Activated T-cell treated with anti-CD3 and anti-CD28 coated beads for 1 hour (primary cell): ENCODE results near the gene HIPK2.

Source experiments
- DNase-seq: peaks from one replicate; pipeline ENCODE4 v3.0.0-alpha.2; 2020; ENCODE audit warnings: low read depth

HIPK2 gene

DNA sequence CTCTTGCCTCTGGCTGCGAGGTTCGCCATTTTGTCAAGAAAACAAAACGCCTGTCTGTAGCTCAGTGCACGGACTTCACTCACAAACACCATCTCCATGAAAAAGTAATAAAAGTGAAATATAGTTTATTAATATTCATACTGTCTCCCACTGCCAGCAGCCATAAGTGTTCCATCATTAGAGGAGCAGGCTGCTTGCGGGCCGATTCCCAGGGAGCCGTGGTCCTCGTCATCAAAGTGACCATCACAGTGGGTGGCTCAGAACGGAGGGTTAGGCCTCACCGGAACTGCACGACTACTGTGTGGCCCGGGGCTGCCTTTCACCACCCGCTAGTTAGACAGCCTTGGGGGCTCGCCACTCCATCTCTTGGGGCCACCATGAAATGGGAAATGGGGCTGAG lies 82.7 kb downstream of the HIPK2 start:
- DNase-seq = no peak

DNA sequence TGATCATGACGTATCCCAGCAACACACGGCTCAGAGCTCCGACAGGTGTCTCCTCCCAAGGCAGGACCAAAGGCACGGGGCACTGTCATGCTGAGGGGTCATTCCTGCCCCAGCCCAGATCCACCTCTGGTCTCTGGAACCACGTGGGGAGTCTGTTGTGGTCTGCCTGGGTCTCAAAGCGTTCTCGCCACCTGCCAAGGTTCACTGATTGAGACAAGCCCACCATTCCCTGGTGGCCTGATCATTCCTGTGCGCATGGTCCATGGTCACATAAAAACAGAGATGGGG lies 83.5 kb downstream of the HIPK2 start:
- DNase-seq = no peak

DNA sequence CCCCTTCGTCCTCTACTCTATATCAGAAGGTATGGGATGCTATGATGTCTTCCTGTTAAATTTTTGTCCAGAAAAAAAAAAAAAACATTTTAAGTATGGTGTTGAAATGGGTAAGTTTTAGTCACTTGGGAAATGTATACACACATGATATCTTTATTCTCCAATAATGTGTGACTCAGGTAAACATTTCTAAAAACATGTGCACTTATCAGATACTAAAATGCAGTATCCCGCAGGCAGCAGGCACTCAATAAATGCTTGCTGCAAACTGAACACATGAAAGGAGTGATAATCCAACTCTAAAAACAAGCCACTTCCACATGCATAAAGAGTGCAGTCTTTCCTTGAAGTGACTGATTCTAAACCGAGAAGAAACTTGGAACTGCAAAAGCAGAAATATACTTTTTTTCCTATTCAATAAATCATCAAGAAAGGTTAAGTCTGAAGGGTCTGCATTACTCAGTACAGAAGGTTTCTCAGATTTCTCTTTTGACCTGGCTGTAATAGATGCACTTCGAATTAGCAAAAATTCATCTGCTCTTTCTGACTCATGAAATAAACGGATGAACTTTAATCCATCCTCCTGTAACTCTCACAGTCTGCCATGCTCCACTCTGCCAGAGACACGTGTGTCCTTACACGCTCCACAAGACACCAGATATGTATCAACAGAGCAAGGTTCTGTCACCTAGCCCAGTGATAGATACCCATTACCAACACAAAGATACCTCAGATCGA lies 84.0 kb downstream of the HIPK2 start:
- DNase-seq = no peak

DNA sequence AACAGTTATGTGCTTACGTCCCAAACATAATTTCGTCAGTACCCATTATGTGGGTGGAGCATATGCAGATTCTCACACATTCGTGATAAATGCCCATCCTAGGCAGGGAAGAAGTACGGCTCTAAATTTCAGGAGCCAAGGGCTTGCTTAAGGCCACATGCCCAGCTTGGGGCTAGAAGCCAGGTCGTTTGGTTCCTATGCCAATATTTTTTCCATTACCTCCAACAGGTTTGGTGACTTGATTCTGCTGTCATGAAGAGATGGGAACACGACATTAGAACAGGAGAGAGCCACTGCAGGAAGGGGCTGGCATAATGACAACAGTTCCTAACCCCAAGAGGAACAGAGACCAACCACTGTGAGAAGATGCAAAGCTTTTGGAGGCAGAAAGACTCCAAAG lies 85.1 kb downstream of the HIPK2 start:
- no peak for DNase-seq

DNA sequence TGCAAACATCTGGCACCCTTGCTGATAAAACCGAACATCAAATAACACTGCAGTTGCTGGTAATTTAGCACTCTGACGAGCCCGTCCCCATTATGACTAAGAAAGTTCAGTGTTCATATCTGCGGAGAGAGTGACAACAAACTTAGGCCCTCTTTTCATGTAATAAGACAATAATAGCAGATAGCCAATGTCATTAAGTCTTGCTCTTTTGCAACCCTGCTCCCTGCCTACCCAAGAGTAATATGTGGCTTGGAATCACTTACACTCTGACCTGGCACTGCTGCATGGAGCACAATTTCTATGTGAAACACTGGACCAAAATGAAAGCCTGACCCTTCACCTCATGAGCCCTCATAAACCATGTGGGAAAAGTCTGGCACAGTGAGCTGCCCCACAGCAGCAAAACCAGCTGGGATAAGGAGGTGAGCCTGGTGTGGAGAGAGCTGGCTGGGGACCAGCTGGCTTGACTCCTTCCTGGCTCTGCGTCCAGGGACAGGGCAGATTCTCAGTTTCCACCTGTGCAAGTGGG lies 86.5 kb downstream of the HIPK2 start:
- DNase-seq = no peak

DNA sequence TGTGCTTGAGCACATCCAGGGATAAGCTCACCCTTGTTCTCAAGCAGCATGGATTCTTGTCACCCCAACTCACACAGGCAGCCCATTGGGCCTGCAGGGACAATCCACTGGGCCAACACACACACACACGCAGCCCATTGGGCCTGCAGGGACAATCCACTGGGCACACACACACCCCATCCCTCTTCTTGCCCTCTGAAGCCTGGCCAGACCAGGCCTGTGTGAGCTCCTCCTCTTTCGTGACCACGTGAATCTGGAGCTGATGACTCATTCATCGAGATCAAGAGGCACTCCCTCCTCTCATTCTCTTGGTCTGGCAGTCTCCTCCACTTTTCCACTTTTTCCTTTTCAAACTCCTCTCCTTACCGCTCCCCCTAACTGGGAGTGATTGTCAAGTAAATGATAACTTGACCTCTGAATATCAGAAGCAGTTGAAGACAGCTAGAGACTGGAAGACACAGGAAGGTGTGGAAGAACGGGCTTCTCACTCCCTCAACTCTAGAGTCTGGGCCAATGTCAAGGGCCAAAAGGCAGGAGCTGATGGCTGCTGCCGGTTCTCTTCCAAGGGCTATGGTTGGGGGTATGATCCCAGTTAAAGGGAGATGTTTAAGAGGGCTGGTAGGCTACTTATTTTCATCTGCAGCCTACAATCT lies 89.7 kb downstream of the HIPK2 start:
- DNase-seq = no peak

DNA sequence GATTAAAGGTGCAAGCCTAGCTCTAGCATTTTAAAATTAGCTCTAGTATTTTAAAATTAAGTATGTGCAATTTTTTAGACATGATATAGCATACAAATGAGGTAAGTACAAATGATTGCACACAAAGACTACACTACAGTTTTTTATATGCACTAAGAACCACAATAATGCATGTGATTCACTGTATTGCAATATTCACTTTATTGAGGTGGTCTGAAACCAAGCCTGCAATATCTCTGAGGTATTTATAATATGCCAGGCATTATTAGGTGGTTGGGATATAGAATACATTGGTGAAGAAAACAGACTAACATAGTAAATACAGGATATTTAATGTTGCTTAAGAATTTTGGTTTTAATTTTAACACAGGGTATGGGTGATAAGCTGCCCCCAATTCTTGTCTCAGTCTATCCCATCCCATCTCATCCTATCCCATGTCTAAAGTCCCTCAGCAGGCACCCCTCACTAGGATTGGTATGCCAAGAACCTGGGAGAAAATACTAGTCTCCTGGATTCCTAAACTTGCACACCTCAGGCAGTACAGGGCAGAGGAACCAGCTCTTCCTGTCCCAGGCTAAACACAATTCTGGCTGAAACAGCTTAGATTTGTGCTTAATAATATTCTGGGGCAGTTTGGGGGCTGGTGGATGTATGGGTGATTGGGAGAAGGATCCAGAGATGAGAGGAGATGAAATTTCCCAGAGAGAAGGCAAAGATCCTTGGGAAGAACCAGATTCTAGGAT lies 90.4 kb downstream of the HIPK2 start:
- DNase-seq = no peak

DNA sequence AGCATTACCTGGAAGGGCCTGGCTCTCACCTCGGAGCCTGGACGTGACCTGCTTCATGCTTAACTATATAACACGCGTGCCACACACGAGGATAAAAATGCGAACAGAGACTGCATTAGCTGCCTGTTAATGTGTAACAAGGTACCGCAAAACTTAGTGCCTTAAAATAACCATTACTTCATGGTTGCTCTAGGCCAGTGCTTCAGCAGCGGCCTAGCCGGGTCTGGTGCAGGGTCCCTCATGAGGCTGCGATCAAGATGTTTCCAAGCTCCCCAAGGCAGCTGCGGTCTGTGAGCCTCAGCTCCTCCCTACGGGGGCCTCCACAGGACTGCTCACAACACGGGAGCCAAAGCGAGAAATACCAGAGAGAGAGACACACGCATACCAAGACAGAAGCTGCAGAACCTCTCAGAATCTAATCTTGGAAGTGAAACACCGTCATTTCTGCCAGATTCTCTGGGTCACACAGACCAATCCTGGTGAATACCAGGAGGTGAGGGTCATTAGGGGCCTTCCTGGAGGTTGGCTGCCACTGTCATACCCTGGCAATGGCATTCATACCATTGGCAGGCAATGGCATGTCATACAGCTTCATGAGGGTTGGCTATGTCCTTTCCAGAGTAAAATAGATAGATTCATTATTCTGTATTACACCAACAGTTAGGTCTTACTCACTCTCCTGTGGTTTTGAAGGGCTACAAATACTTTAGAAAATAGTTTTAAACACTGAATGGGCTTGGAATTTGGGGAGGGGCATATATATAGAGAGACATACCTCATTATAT lies 94.5 kb downstream of the HIPK2 start:
- DNase-seq = no peak

DNA sequence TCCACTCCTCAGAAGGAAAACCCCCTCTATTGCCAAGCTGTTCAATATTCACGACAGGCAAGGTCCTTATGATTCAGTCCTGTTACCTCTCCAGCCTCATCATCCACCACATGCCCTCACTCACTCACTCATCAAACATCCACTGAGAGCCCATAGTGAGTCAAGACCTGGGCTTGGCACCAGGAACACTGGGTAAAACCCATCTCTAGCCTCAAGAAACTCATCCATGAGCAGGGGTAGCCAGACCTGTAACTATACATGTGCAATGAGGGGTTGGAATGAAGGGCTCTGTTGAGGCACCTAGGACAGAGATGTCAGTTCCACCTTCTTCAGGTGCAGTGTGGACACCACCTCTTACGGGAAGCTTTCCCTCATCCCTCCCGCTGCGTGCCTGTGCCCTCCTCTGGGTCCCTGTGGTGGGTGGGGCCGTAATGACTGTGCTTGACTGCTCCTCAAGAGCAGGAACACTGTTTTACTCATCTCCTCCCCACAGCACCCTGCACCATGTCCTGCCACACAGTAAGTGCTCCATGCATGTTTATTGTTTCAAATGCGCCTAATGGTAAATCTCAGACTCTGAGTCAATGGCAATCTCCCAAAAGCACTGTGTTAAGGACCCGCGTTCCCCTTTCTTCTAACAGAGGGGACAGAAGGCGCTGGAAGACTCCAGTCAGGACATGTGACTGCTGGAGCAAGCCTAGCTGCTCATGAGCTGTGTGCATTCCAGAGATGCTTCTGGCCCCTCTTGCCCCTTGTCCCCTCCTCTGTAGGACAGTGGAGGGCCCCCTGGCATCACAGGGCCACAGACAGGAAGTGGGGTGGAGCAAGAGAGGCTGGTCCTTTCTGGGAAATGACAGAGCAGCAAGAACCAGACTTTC lies 95.4 kb downstream of the HIPK2 start:
- DNase-seq = no peak

DNA sequence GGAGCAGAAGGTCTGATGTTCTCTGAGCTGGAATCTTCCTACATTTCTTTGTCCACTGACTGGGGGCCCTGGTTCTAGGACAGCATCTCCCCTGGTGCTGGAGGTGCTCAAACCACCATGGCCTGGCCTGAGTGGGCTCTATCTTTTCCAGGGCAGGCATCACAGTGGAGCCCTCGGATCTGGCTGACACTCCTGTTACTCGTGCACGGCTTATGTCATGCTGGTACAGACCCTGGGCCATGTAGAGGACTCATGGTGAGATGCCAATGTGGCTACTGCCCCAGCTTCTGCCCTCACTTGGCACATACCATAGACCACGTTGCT lies 96.0 kb downstream of the HIPK2 start:
- DNase-seq = no peak

DNA sequence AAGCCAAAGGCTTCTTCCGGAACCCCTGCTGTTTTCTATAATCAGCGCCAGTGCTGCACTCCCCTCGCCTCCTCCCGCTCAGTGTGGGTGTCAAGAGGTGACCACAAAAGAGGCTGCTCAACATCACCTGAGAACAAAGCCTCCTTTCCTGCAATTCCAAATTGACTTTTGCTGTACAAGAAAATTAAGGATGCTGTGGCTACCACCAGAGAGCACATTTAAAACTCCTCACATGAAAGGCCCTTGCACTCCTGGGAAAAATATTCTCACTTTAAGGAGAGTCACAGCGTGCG lies 96.4 kb downstream of the HIPK2 start:
- no peak for DNase-seq

DNA sequence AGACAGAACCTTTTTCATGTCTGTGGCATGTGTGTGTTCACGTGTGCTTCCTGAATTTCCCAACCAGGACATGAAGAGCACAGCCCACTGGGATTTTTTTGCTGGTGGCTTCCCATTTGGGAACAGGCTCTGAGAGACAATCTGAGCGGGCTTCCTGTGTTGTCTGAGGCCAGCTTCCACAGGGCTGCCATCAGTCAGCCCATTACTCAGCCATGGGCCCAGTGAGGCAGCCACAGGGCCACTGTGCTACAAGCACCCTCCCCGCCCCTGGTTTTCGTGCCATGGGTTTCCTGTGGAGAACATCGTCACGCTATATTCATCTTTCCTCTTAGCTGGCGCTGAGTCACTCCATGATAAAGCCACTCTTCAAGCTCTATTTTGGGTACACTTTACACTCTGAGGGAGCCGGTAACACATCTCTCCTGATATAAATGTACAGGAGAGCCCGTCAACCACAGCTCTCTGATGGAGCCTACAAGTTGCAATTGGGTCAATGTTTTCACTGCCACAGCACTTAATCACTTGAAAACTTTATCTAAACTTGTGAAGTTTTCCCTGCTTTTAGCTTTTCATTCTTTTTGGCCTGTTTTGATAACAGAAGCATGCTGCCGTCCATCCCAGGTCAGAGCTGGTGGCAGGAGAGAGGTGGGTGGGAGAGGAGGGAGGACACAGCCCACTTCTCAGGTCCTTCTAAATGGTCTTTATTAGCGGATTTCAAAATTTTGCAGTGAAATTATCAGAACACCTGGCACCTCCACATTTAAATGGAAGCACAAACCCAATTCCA lies 96.9 kb downstream of the HIPK2 start:
- peak; percentile 18 for DNase-seq

DNA sequence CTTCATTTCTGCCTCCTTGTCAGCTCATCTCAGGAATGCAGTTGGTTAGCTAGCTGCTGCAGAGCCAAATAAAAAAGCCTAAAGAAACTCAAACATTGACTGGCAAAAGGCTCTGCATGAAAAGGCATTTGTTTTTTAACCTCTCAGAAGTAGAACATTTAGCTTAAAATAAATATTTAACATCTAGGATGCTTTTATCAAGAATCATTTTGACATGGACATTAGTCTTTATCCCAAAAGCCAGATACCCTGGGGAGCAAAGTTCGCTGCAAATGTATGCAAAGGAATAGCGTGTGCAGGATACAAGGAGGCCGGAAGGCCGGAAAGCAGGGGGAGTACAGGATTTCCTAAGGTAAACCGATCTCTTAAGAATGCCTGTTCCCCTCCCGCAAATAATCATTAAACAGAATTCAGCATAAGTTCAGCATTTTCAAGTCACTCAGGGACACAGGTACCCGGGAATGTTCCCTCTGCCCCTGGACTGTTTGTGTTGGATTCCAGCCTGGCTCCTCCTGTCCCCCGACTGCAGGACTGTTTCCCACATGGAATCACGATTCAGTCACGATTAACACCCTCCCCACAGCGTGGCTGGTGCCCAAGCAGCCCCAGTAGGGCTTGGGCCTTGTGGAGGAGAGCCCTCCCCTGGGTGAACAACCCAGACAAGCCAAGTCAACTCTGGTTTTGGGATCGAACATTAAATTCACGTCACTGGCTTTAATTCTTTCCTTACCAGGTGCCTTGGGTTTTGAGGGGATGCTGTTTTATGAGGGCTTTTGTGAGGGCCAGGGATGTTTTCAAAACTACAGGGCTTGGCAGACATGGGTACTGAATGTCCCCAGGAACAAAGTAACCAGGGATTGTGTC lies 97.8 kb downstream of the HIPK2 start:
- DNase-seq = no peak

DNA sequence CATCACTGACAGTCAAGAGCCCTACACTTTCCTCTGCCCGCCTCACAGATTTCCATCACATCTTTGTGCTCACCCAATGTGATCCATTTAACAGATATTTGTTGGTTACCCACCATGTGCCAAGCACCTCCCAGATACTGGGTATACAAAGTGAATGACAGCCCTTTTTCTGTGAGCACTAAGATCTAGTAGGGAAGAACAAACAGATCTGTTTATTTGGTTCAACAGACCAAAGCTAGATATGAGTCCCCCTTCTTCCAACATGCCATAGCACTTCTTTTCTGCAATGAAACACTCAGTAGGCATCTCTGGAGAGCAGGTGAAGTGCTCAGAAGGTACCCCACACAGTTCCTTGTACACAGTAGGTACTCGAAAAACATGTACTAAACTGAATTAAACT lies 101.4 kb downstream of the HIPK2 start:
- no peak for DNase-seq

DNA sequence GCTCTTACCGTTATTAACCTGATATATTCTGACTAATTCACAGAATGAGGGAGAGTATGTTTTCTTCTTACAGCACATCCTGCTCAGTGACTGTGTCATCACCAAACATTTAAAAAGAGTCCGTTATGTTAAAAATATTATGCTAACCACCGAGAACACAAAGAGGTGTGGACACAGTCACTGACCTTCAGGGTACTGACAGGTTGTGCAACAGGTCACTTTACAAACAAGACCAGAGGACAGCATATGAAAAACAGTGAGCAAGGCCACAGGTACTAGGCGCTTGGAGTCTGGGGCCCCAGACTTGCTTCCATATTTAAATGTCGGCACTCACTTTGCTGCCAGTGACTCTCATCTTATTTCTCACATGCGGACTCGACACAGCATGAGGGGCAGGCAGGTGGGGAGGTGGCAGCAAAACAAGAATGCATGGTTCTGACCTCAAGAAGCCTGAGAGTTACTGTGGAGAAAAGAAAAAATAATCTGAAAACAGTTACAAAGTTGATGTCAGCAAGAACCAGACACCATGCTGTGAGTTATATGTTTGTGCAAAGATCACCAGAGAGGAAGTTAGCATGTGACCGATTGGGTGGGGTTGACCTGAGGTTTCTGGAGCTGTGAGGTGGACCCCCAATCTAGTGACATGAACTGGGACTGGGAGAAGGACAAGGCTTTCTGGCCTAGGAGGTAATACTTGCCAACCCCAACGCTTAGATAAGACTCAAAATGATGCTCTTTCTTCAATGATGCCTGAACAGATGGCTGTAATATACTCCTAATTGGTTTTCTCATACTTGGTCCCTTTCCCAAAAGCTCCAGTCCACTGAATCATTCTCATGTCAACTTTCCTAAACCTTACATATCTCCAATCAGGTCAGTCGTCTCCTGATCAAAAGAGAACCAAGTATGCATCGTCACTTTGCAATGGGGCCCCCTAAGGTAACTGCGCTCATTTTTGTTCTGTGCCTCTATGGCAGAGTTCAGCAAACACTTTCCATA lies 102.4 kb downstream of the HIPK2 start:
- DNase-seq = no peak

DNA sequence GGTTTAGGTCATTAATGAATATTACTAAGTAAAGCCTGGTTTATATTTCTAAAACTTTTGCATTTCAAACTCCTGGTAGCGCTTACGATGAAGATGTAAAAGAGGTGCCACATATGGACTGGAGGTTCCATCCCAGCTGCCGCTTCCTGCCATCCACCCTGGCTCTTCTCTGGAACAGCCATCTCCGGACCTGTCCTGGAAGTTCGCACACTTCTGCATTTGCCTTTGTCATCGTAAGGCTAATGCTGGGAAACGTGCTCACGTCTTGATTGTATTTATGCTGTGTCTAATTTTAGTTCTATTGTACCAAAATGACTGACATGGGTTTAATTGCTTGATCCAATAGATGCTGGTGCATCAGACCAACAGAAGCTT lies 103.1 kb downstream of the HIPK2 start:
- no peak for DNase-seq

DNA sequence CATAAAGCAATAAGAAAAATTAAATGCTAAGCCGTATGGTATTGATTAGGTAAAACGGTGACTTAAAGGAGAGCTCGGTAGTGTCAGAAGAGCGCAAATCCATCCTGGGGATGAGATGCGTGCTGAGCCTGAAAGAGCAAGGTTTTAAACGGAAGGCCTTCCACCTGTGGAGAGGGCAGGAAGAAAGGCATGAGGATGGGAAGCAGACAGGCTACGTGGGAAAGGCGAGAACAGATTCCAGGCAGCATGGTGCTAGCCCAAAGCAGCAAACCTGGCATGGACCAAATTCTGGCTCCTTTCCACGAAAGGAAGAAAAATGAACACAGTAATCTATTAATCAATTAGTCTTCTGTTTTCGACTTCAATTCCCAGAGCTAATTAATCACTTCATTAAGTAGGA lies 103.5 kb downstream of the HIPK2 start:
- DNase-seq = no peak

DNA sequence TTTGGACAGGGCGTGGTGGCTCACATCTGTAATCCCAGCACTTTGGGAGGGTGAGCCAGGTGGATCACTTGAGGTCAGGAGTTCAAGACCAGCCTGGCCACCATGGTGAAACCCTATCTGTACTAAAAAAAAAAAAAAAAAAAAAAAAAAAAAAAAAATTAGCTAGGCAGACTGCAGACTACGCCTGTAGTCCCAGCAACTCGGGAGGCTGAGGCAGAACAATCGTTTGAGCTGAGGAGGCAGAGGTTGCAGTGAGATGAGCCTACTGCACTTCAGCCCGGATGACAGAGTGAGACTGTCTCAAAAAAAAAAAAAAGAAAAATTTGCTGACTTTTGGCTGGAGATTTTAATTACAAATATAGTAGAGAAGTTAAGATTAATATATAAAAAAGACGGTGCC lies 104.0 kb downstream of the HIPK2 start:
- no peak for DNase-seq

DNA sequence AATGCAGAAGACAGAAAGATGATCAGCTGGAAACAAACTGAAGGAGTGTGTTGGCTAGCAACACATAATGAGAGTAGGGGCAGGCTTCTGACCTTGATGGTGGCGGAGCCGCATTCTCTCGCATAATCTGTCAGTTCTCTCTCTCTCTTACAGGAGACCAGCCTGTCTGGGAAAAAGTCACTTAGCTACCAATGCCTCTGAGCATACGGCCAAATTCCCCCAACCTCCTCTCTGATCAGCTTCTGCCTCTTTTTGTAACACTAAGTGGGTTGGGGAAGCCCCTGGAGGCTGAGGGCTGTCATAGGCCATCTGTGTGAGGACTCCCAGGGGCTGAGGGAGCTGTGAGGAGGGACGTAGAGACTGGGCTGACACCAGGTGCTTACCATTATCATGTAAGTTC lies 104.6 kb downstream of the HIPK2 start:
- DNase-seq = no peak
